GM19043 (cell line): ENCODE measurements around the gene ANKRD44.

ENCODE experiments used
- ATAC-seq: cut with Tn5 transposase; IDR thresholded peaks from one replicate; pipeline ENCODE4 v1.9.1; 2021; ENCODE audit warnings: low read depth; ENCODE audit not compliant: unreplicated experiment

The ANKRD44 gene

DNA sequence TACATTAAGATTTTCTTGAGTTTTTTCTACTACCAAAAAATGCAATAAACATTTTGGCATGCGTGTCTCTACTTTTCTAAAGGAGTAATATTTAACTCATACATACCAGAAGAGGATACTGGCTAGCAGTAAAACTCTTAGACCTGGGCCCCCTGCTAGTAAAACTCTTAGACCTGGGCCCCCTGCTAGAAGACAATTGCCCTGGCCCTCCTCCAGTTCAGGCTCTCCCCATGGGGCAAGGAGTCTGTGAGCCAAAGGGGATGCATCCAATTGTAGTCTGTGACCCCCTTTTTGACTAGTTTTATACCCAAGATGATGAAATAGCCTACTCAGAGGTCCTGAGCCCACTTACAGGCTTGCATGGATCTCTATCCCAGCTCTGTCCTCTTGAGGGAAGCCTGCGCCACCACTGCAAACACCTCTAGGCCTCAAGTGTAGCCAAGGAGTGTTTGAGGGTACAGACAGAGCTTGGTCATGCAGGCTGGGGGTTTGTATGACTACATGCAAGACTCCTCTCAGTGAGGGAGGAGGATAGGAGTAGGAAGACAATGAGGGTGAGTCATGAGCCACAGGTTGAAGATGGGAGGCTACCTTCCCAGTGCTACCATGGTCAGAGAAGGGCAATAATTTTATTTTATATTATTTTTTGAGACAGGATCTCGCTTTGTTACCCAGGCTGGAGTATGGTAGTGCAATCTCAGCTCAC is 338.9 kb downstream of the ANKRD44 start:
- no peak for ATAC-seq

DNA sequence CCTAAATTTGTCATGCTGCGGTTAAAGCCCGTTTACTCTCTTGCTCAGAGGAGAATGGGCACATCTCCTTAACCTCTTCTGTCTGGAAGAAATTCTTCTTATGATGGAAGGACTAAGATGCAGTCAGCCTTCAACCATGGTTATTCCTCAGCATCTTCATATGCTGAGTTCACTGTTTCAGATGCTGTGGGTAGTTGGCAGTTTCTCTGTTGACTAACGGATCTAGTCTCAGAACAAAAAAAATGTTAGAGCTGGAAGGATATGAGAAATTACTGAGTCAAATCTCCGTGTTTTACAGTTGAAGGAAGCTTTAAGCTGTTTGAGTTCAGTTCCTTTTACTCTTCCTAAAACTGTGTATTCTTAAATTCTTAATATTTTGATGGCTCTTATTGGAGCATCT is 340.5 kb downstream of the ANKRD44 start:
- no peak for ATAC-seq

DNA sequence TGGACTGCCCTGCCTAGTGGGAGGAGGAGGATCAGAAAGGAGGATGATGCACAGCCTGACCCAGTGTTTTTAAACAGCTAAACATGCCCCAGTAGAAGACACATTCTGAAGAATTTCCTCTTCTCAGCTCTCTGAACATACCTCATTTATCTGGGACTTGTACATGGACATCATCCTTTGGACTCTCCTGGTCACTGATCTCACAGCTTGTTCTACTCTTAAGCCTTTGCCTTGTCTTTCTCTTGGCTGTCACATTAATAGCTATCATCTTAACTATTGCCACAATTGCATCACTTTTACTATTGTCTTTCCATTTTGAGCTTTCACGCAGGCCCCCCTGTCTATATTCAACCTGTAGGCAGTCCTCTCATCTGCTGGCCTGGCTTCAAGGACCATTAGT is 342.1 kb downstream of the ANKRD44 start:
- ATAC-seq, result no peak

DNA sequence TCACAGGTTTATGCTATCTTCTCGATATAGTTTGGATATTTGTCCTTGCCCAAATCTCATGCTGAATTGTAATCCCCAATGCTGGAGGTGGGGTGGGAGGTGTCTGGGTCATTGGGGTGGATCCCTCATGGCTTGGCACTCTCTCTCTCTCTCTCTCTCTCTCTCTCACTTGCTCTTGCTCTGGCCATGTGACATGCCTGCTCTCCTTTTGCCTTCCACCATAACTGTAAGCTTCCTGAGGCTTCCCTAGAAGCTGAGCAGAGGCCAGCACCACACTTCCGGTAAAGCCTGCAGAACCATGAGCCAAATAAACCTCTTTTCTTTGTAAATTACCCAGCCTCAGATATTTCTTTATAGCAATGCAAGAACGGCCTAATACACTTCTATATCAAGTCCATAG is 342.8 kb downstream of the ANKRD44 start:
- no peak for ATAC-seq

DNA sequence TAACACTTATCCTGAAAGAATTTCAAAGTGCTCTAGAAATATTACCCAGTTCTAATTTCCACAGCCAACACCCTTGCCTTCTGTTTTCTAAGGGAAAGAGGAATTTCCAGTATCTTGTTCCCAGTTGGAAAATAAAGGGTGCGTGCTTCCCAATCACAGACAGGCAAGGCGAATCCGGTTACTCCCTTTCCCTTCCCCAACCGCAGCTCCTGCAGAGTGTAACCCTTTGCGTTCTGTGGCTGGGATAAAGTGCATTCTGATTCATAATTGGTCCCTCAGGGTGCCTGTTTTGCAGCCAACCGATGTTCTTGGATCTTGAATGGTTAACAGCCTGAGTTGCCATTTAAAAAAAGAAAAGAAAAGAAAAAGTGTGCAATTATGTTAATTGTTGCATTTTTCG is 343.5 kb downstream of the ANKRD44 start:
- no peak for ATAC-seq

DNA sequence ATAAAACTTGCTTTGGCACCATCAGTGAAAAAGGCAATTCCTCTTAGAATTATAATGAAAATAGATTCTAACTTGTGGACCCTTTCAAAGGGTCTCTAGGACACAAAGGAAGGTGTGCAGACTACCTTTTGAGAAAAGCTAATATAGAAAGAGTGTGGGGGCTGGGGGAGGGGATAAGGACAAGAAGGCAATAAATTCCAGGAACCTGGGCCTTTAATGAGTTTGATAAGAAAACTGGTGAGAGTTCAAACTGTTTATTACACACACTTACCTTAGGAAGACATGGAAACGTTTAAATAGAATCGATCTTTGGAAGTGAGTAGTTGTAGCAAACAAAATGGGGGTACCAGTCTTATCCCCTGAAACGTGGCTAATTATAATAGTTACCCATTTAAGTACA is 344.5 kb downstream of the ANKRD44 start:
- no peak for ATAC-seq

DNA sequence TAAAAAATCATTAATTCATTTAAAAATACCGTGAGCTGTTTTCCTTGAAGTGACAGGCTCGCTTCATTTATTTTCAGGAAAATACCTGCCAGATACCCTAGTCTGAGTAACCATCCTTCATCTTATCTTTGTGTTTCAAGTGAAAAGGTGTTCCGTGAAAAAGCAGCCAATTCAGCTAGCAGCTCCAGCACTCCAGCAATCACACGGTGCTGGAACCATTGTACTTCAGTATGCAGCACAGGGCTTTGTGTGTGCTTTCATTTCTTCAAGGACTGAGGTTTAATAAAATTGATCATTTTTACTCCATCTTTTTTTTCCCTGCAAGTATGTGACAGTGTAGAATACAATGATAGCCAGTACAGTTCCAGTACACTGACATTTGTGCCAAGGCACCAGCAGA is 344.9 kb downstream of the ANKRD44 start:
- ATAC-seq, result no peak

DNA sequence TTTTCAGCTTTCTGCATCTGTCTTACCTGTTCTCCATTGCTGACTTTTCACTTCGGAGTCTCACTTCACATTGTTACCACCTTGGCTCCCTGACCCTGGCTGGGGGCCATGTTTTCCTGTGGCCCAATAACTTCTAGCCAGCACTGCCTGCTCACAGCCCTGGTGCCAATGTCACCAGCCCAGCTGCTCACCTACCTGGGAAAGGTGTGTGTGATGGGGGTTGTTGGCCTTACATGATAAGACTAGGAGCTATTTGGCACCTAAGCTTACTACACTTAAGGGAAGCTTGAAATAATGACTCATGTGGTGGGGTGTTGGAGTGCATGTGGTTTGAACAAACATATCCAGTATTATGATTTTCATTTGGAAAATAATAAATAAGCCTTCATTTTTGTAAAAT is 346.6 kb downstream of the ANKRD44 start:
- no peak for ATAC-seq

DNA sequence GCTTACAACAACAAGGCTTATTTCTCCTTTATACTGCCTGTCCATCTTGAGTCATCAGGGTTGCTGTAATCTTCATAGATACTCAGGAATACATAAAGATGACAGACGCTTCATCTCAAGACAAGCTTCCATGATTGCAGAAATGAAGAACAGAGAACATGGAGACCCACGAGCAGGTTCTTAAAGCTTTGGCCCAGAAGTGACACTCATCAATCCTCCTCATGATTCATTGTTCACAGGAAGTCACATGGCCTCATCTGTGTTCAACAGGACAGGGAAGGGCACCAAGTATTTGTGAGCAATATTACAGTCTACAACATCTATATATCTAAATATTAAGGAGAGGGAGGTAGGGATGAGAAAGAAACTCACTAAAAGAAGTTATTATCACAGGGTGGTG is 347.5 kb downstream of the ANKRD44 start:
- ATAC-seq, result no peak

DNA sequence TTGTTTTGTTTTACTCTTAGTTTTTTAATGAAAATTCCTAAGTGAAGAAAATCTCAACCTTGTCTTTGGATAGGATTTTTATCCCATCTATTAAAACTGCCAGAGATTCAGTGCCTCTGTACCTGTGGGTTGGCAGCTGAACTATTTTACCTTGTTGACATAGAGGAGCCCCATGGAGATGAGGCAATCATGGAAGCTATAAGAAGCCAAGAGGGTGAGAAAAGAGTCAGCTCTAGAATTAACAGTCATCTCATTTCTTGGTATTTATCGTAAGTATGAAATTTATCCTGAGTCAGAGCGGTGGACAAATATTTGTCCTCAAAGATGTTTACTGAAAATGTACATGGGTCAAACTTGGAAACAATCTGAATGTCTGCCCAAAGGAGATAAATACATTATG is 348.3 kb downstream of the ANKRD44 start:
- ATAC-seq, result no peak

DNA sequence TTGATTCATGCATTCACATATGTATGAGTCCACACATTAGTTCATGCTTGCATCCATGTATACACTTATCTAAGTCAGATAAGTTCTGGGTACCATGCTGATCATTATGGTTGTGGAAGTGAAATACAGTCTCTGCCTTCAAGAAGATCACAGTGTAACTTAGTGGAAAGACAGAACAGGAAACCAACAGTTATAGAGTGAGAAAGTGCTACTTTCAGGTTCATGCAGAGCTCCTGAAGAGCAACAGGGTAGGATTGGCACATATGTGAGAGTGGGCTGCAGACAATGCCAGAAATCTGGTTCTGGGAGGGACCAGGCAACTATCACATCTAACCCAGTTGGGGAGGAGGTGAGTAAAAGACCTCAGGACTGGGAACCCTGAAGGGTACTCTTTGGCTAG is 348.7 kb downstream of the ANKRD44 start:
- peak; percentile 97 for ATAC-seq

DNA sequence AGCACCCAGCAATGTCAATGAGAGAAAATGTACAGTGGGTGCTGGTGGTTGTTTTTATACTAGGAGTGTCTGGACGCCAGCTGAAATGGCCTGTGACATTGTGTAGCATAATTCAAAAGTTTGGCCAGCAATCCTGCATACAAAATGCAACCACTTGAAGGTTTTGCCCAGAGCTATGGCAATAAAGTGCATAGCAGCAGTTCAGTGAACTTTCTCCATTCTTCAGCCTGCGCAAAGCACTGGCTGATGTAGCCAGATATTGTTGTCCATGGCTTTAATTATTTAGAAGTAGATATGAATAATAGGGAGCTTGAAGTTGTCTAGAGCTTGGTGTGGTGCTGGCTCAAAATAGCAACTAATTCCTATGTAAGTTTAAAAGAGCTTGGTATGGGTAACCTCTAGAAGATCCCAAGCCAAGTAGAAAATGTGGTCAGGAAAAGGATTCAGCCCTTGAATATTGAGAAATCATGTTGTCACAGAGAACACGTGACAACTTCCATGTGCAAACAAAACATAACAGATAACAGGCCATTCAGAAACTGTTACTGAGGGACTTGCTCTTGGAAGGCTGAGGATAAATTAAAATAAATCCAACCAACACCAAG is 350.7 kb downstream of the ANKRD44 start:
- no peak for ATAC-seq

DNA sequence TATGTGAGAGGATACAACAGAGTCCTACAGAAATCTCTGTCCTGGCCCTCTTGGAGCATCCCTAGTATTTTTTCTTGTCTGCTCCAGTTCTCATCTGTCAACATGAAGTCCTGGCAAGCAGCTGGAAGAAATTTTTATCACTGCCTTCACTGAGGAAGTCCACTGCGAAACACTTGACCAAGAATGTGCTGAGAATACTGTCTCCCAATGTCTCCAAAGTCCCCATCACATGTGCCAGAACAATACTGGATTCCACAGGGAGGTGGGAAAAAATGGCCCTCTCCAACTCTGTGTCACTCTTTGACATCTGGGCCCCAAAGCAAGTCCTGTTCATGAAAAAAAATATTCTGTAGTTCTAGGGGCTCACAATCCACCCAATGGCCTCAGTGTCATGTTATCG is 351.3 kb downstream of the ANKRD44 start:
- no peak for ATAC-seq

DNA sequence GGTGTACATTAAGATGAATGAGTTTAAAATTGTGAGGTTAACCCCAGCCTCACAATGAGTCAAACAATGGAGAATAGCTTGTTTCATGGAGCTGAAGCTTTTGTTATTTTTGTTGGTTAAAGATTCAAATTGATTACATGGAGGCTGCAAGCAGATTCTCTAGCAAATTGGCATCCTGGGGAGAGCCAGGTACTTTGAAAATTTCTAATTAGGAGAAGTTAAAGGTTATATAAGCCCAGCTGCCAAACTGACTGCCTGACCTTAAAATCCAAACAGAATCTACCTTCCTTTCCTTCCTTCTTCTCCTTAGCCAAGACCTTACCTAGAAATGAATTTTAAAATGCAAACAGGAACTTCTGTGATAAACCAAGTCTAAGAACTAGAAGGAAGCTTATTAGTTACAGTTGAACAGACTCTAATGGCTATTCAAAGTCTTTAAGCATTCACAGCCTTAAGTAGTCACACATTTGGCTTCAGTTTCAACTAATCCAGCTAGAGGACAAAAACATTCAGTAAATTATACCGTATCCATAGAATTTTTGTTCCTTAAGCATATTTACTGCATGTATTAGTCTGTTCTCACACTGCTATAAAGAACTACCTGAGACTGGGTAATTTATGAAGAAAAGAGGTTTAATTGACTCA is 352.6 kb downstream of the ANKRD44 start:
- ATAC-seq, result no peak

DNA sequence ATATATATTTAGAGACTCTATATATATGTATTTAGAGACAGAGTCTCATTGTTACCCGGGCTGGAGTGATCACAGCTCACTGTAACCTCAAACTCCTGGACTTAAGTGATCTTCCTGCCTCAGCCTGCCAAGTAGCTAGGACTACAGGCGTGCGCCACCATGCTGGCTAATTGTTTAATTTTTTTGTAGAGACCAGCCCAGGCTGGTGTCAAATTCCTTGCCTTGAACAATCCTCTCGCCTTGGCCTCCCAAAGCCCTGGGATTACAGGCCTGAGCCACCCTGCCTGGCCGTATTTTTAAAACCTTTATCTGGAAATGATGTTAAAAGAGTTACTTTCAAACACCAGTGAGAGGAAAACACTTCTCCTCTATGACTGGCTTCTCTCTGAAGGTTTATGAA is 353.1 kb downstream of the ANKRD44 start:
- ATAC-seq, result no peak

DNA sequence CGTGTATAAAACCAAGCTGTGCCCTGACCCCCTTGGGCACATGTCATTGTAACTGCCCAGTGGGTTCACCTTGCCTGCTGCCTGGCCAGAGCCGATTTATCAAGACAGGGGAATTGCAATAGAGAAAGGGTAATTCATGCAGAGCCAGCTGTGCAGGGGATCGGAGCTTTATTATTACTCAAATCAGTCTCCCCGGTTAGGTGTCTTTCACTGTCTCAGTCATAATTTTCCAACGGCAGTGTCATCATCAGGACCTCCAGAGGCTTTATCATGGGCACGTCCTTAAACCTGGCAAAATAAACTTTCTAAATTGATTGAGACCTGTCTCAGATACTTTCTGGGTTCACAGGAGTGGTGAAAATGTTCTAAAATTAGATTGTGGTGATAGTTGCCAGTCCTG is 354.5 kb downstream of the ANKRD44 start:
- no peak for ATAC-seq

DNA sequence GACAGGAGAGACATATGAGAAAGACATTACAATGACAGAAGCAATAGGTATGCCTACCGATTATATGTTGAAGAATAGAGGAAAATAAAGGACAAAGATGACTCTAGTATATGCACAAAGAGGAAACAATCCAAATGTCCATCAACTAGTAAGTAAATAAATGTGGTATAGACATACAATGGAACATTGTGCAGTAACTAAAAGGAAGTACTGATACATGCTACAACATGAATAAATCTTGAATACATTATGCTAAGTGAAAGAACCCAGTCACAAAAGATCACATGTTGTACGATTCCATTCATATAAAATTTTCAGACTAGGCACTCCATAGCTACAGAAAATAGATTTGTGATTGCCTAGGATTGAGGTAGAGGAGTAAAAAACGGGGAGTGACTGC is 355.5 kb downstream of the ANKRD44 start:
- no peak for ATAC-seq

DNA sequence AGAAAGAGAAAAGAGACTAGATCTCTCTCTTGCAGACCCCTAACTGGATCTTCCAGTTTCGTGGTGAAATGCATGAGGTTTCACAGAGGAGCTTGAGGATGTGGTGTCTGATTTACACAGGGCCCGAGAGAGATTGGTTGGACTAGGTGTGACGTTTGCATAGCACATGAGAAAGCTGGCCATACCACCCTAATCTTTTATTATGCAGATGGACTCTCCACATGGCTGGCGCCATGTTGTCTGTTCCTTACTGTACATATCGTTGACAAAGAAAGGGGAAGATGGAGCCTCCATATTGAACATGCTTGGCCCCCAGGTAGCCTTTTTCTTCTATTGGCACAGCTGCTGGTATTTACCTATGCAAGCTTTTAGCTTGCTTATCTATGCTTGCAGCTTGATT is 356.6 kb downstream of the ANKRD44 start:
- no peak for ATAC-seq

DNA sequence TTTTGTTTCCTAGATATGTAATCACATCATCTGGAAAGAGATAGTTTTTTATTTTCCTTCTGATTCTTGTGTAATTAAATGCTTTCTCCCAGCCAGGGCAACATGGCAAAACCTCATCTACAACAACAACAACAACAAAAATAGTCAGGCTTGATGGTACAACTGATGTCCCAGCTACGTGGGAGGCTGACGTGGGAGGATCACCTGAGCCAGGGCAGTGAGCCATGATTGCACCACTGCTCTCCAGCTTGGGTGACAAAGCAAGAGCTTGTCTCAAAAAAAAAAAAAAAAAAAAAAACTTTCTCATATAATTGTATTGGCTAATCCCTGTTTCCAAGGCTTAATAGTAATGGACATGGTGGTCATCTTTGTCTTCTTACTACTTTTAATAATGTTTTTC is 357.6 kb downstream of the ANKRD44 start:
- ATAC-seq, result no peak

DNA sequence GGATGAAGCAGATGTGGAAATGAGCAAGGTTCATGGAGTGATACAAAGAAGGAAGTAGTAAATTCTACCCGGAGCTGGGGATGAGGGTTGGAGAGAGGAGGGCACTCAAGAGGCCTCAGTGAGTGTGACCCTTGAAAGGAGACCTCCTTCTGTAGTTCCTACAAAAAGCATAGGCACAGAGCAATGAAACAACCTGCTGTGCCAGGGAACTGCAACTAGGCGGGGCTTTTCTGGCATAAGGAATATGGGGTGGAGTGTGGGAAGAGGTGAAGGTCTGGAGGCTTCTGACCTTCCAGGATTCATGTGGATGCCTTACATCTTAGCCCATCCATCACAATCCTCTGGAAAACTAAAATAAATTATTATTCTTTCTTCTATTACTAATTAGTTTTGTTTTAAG is 358.6 kb downstream of the ANKRD44 start:
- no peak for ATAC-seq

DNA sequence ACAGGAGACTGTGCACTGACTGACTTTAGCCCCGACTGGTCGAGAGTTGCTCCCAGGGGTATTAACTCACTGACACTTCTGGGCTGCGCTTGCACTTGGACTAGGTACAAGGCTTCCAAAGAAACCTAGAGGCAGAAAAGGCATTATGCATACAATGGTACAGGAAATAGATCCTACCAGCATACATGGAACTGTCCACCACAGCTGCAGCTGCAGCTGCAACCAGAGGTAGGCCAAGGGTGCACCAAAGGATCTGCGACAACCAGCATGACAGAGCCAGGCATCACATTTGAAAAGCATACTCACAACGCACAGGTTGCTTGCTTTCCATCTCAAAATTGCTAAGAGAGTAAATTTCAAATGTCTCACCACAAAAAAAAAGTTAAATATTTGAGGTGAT is 361.5 kb downstream of the ANKRD44 start:
- ATAC-seq, result no peak

DNA sequence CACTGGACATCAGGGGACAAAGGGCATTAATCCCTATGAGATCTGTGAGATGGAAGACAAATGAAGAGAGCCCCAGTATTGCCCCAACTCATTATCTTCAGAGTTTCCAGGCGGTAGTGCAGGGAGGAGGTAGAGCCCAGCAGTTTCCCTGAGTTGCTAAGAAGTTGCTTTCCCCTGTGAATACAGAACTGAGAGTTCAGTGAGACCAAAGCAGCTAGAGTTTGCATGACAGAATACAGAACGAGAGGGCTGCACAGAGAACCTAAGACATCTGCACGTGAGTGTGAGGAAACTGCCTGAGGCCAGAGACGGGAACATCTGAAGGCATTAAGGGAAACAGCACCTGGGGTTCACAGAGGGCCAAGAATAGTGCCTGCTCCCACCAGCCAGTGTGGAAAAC is 366.0 kb downstream of the ANKRD44 start:
- peak; percentile 98 for ATAC-seq
